Mesenchymal stem cell (in vitro differentiated cells and primary cell): ENCODE measurements around the gene GTF2A1L.

Source experiments
- DNase-seq: peaks from one replicate; pipeline ENCODE4 v3.0.0-alpha.2; 2013
- H2AFZ ChIP-seq: one replicate; pipeline ENCODE4 v1.6.1; 2013; ENCODE audit warnings: low read depth, mild to moderate bottlenecking, control low read depth, inconsistent platforms, low read length, moderate library complexity
- H2AK5ac ChIP-seq: 2 replicates; pipeline ENCODE4 v1.6.1; 2013; ENCODE audit warnings: low read length, moderate library complexity, mild to moderate bottlenecking, inconsistent platforms; ENCODE audit not compliant: severe bottlenecking
- H2BK120ac ChIP-seq: one replicate; pipeline ENCODE4 v1.6.1; 2013; ENCODE audit warnings: low read depth, mild to moderate bottlenecking, inconsistent platforms, low read length, moderate library complexity
- H2BK12ac ChIP-seq, 2 experiments: one replicate each; pipeline ENCODE4 v1.6.1; 2013; ENCODE audit warnings: inconsistent platforms in 2 of 2, low read length in 2 of 2, mild to moderate bottlenecking in 2 of 2, moderate library complexity in 2 of 2, control low read depth in 1 of 2
- H2BK15ac ChIP-seq: one replicate; pipeline ENCODE4 v1.6.1; 2013; ENCODE audit warnings: mild to moderate bottlenecking, low read depth, inconsistent platforms; ENCODE audit not compliant: poor library complexity, severe bottlenecking
- H2BK5ac ChIP-seq: 2 replicates; pipeline ENCODE4 v1.6.1; 2013; ENCODE audit warnings: low read depth, mild to moderate bottlenecking, low read length, control low read depth, inconsistent platforms; ENCODE audit not compliant: poor library complexity, severe bottlenecking
- H3K14ac ChIP-seq, 2 experiments: one replicate each; pipeline ENCODE4 v1.6.1; 2013; ENCODE audit warnings: inconsistent platforms in 2 of 2, low read length in 2 of 2, control low read depth in 1 of 2, mild to moderate bottlenecking in 1 of 2, moderate library complexity in 1 of 2
- H3K18ac ChIP-seq, 2 experiments: one replicate each; pipeline ENCODE4 v1.6.1; 2013; ENCODE audit warnings: inconsistent platforms in 2 of 2, low read length in 2 of 2, control low read depth in 1 of 2, low read depth in 1 of 2, mild to moderate bottlenecking in 1 of 2
- H3K23ac ChIP-seq, 2 experiments: one replicate each; pipeline ENCODE4 v1.6.1; 2013; ENCODE audit warnings: inconsistent platforms in 2 of 2, low read length in 2 of 2, mild to moderate bottlenecking in 2 of 2, moderate library complexity in 2 of 2, control low read depth in 1 of 2
- H3K27ac ChIP-seq: 2 replicates; pipeline ENCODE4 v1.5.1; 2013; ENCODE audit warnings: mild to moderate bottlenecking, moderate library complexity, low read length, control low read depth, inconsistent platforms; ENCODE audit not compliant: poor library complexity, severe bottlenecking
- H3K27me3 ChIP-seq, 2 experiments: 2 replicates each; pipeline versions ENCODE4 v1.6.1 to v1.7.0; 2013; ENCODE audit warnings: low read length in 2 of 2, mild to moderate bottlenecking in 2 of 2, moderate library complexity in 2 of 2, control low read depth in 1 of 2, inconsistent platforms in 1 of 2; ENCODE audit not compliant: control insufficient read depth in 1 of 2, insufficient read depth in 1 of 2
- H3K36me3 ChIP-seq, 2 experiments: 2 replicates each; pipeline versions ENCODE4 v1.6.1 to v1.7.0; 2013; ENCODE audit warnings: low read length in 2 of 2, control low read depth in 1 of 2, inconsistent platforms in 1 of 2, low read depth in 1 of 2, mild to moderate bottlenecking in 1 of 2; ENCODE audit not compliant: insufficient read depth in 2 of 2, control insufficient read depth in 1 of 2
- H3K4ac ChIP-seq, 2 experiments: one replicate each; pipeline ENCODE4 v1.6.1; 2013; ENCODE audit warnings: inconsistent platforms in 2 of 2, low read length in 2 of 2, mild to moderate bottlenecking in 2 of 2, moderate library complexity in 2 of 2, control low read depth in 1 of 2, low read depth in 1 of 2
- H3K4me1 ChIP-seq: 2 replicates; pipeline ENCODE4 v1.6.1; 2013; ENCODE audit warnings: low read depth, low read length, control low read depth; ENCODE audit not compliant: control insufficient read depth, insufficient read depth
- H3K4me2 ChIP-seq: 2 replicates; pipeline ENCODE4 v1.6.1; 2013; ENCODE audit warnings: low read length, mild to moderate bottlenecking, inconsistent platforms; ENCODE audit not compliant: poor library complexity, severe bottlenecking
- H3K4me3 ChIP-seq, 2 experiments: 2 replicates each; pipeline versions ENCODE4 v1.5.1 to v1.7.0; 2013; ENCODE audit warnings: low read length in 2 of 2, mild to moderate bottlenecking in 2 of 2, control low read depth in 1 of 2, low read depth in 1 of 2; ENCODE audit not compliant: insufficient read depth in 1 of 2
- H3K79me1 ChIP-seq: replicated peaks from 2 replicates; pipeline ENCODE4 v1.6.1; 2013; ENCODE audit warnings: mild to moderate bottlenecking, control low read depth, low read length, inconsistent platforms; ENCODE audit not compliant: poor library complexity, severe bottlenecking
- H3K9ac ChIP-seq: 2 replicates; pipeline ENCODE4 v1.7.0; 2013; ENCODE audit warnings: mild to moderate bottlenecking, low read length, moderate library complexity
- H3K9me3 ChIP-seq: 2 replicates; pipeline ENCODE4 v1.7.0; 2013; ENCODE audit warnings: mild to moderate bottlenecking, low read length; ENCODE audit not compliant: control insufficient read depth
- H4K8ac ChIP-seq: one replicate; pipeline ENCODE4 v1.6.1; 2013; ENCODE audit warnings: inconsistent platforms, mild to moderate bottlenecking, low read length, moderate library complexity
- H4K91ac ChIP-seq: one replicate; pipeline ENCODE4 v1.6.1; 2013; ENCODE audit warnings: mild to moderate bottlenecking, low read length, inconsistent platforms
- WGBS: methylation state at CpG from one replicate; pipeline ENCODE4 v1.1.7; 2013; ENCODE audit warnings: mixed read lengths; 5-methylcytosine and 5-hydroxymethylcytosine counted together

The GTF2A1L gene

GRCh38 chr2:48711343-48711742 is 93.7 kb downstream of the GTF2A1L start:
- WGBS: 54% methylated on average over 4 of the region's 4 CpGs
- Histone ChIP-seq H2BK15ac (no peak overlapping the region), H3K18ac (no peak overlapping the region), H3K79me1 (no peaks in the 10 kb centered on the region), H3K4me1 (peaks cover 7% of the 10 kb centered on the region), H3K27ac (no peak overlapping the region), H3K14ac (no peak overlapping the region), H3K23ac (no peak overlapping the region), H3K36me3 (no peaks in the 10 kb centered on the region), H2BK120ac (no peak overlapping the region), H2AFZ (no peak overlapping the region), H2AK5ac (no peak overlapping the region), H2BK12ac (no peak overlapping the region), H3K4me2 (no peak overlapping the region), H3K9ac (no peak overlapping the region), H4K8ac (no peak overlapping the region), H4K91ac (no peak overlapping the region), H3K27me3 (no peaks in the 10 kb centered on the region), H3K4me3 (no peak overlapping the region), H2BK5ac (no peak overlapping the region), H3K4ac (no peak overlapping the region), H3K9me3 (no peaks in the 10 kb centered on the region)
- DNase-seq: no peak

DNA sequence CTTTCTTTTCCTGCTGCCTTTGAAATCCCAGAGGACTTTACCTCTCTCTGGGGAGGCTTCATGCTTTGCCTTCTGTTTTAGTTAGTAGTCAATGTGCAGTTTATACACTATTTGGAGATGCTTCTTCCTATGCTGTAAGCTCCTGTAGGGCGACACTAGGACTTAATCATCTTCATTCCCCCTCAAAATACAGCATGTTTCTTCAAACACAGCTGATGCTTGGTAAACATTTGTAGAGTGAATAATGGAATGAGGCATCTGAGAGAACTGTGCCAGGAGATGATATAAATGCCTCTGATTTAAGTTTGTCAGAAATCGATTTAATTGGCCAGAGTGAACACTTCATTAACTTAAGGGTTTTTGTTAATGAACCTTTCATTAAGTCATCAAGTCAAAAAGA is 94.5 kb downstream of the GTF2A1L start:
- Histone ChIP-seq H3K23ac (no peak overlapping the region), H4K8ac (no peak overlapping the region), H3K4me3 (no peak overlapping the region), H3K36me3 (no peaks in the 10 kb centered on the region), H3K4me1 (peaks cover 6% of the 10 kb centered on the region), H3K9ac (no peak overlapping the region), H3K4ac (no peak overlapping the region), H2AK5ac (no peak overlapping the region), H3K27me3 (no peaks in the 10 kb centered on the region), H3K14ac (no peak overlapping the region), H3K9me3 (no peaks in the 10 kb centered on the region), H3K18ac (no peak overlapping the region), H3K79me1 (no peaks in the 10 kb centered on the region), H2BK12ac (no peak overlapping the region), H2AFZ (no peak overlapping the region), H2BK5ac (no peak overlapping the region), H4K91ac (no peak overlapping the region), H2BK120ac (no peak overlapping the region), H2BK15ac (no peak overlapping the region), H3K4me2 (no peak overlapping the region), H3K27ac (no peak overlapping the region)
- no peak for DNase-seq
- WGBS: no CpG with 5 or more reads among the region's 2 CpGs

DNA sequence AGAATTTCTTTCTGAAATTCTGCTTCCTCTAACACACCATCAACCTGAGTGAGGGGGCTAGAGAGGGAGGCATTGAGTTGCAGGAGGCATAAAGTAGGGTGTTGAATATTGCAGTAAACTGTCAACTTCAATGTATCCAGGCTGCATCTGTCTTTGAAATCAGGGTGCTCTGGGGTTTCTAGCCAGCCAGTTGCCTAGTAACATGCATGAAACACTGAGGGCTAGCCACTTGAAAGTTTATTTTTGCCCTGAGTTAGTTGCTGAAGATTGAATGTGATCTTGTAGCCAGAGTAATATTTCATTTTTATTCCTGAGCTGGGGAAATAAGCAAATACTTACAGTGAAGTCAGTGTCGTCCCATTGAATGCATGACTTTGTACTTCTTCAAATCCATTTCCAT is 96.0 kb downstream of the GTF2A1L start:
- Histone ChIP-seq H3K23ac (no peak overlapping the region), H4K8ac (no peak overlapping the region), H3K36me3 (no peaks in the 10 kb centered on the region), H4K91ac (no peak overlapping the region), H3K9me3 (no peaks in the 10 kb centered on the region), H2AK5ac (no peak overlapping the region), H3K4ac (no peak overlapping the region), H2BK12ac (no peak overlapping the region), H3K14ac (no peak overlapping the region), H3K79me1 (no peaks in the 10 kb centered on the region), H2BK15ac (no peak overlapping the region), H2AFZ (no peak overlapping the region), H3K4me1 (peaks cover 4% of the 10 kb centered on the region), H3K27ac (no peak overlapping the region), H3K9ac (no peak overlapping the region), H2BK5ac (no peak overlapping the region), H3K4me2 (no peak overlapping the region), H3K4me3 (no peak overlapping the region), H3K27me3 (no peaks in the 10 kb centered on the region), H3K18ac (no peak overlapping the region), H2BK120ac (no peak overlapping the region)
- no CpG with 5 or more reads among the region's 1 CpG for WGBS
- DNase-seq: peak; percentile 57

- Histone ChIP-seq H2AFZ (no peak overlapping the region), H3K9ac (no peak overlapping the region), H2BK5ac (no peak overlapping the region), H3K14ac (no peak overlapping the region), H4K91ac (no peak overlapping the region), H3K9me3 (no peaks in the 10 kb centered on the region), H3K23ac (no peak overlapping the region), H4K8ac (no peak overlapping the region), H3K4me2 (no peak overlapping the region), H3K27ac (no peak overlapping the region), H2BK15ac (no peak overlapping the region), H2AK5ac (no peak overlapping the region), H3K36me3 (no peaks in the 10 kb centered on the region), H2BK12ac (no peak overlapping the region), H3K79me1 (no peaks in the 10 kb centered on the region), H3K18ac (no peak overlapping the region), H3K4me3 (no peak overlapping the region), H3K4ac (no peak overlapping the region), H3K4me1 (peaks cover 6% of the 10 kb centered on the region), H2BK120ac (no peak overlapping the region), H3K27me3 (no peaks in the 10 kb centered on the region)
- DNase-seq: peak; percentile 55
- WGBS: 100% methylated on average over 1 of the region's 2 CpGs
These were observed 96.6 kb downstream of the GTF2A1L start for GRCh38 chr2:48714245-48714644.
